Fibroblast of skin of abdomen (primary cell): ENCODE measurements around the gene GFRAL.

Source experiments
- DNase-seq: peaks from one replicate; pipeline ENCODE4 v3.0.0-alpha.2; 2013

The GFRAL gene

GRCh38 chr6:55433446-55434130 is 106.3 kb downstream of the GFRAL start:
- peak; percentile 80 for DNase-seq

GRCh38 chr6:55437141-55437540 is 109.9 kb downstream of the GFRAL start:
- no peak for DNase-seq

- no peak for DNase-seq
Observed at GRCh38 chr6:55438203-55438602, 110.9 kb downstream of the GFRAL start.

GRCh38 chr6:55443238-55444134 is 116.2 kb downstream of the GFRAL start:
- DNase-seq = no peak

- DNase-seq = peak; percentile 15
Observed at GRCh38 chr6:55445648-55446204, 118.5 kb downstream of the GFRAL start.

GRCh38 chr6:55447891-55448290 is 120.6 kb downstream of the GFRAL start:
- DNase-seq = no peak

- peak; percentile 54 for DNase-seq
Observed at GRCh38 chr6:55448451-55448850, 121.2 kb downstream of the GFRAL start.

GRCh38 chr6:55449225-55449624 is 122.0 kb downstream of the GFRAL start:
- DNase-seq = no peak

GRCh38 chr6:55450005-55450404 is 122.7 kb downstream of the GFRAL start:
- DNase-seq = peak; percentile 49
